ENCODE measurements around the gene FN1.

DNA sequence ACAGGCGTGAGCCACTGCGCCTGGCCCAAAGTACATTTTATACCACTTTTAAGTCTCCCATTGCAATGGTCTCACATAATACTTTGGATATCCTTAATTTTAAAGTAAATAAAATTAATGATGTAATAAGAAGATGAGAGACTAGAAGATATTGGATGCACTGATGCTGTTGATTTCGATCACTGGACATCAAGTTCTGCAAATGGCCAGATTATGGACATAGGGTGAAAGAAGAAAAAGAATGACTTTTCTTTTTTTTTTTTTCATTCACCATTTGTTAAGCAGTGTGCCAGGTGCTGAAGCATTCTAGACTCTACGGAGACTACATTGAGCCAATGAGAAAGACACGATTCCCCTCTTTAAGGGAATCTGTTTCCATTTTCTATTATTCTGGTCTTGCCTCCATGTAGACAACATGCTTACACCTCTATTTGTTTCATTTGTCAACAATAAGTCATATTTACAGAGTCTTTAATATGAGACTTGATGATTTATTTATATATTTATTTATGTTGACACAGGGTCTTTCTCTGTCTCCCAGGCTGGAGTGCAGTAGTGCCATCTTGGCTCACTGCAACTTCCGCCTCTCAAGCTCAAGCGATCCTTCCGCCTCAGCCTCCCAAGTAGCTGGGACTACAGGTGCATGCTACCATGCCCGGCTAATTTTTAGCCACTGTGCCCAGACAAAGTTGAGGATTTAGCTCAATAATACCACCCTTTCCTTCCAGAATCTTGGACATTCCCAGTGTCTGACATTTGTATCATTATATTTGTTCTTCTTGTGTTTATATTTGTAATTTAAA lies 23.7 kb downstream of the FN1 start:
- TF ChIP-seq, protein P1, sequence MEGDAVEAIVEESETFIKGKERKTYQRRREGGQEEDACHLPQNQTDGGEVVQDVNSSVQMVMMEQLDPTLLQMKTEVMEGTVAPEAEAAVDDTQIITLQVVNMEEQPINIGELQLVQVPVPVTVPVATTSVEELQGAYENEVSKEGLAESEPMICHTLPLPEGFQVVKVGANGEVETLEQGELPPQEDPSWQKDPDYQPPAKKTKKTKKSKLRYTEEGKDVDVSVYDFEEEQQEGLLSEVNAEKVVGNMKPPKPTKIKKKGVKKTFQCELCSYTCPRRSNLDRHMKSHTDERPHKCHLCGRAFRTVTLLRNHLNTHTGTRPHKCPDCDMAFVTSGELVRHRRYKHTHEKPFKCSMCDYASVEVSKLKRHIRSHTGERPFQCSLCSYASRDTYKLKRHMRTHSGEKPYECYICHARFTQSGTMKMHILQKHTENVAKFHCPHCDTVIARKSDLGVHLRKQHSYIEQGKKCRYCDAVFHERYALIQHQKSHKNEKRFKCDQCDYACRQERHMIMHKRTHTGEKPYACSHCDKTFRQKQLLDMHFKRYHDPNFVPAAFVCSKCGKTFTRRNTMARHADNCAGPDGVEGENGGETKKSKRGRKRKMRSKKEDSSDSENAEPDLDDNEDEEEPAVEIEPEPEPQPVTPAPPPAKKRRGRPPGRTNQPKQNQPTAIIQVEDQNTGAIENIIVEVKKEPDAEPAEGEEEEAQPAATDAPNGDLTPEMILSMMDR (IDR thresholded peaks at IDR 0.05), result no peak
- no peak for TF ChIP-seq POLR2A (IDR thresholded peaks at IDR 0.05)

Measured in testis (tissue), 2 donors.